Suprapubic skin (tissue), 3 donors: ENCODE results near the gene TTI1.

Experiments used
- POLR2AphosphoS5 ChIP-seq, 3 donors: sonication (generic); formaldehyde crosslinking; IDR thresholded peaks; one replicate each; pipeline ENCODE4 v1.6.1; 2017; ENCODE audit warnings: antibody characterized with exemption in 3 of 3
- TF ChIP-seq, protein P1 (sequence below), 2 donors: fragments of 200-600 bp in 1 of 2; fragments of 450-650 bp in 1 of 2; sonication (generic) in 1 of 2; IDR thresholded peaks; one replicate each; pipeline ENCODE4 v1.5.1; 2016 to 2019; ENCODE audit warnings: antibody characterized with exemption in 2 of 2, mild to moderate bottlenecking in 1 of 2, moderate library complexity in 1 of 2

- no peak for TF ChIP-seq POLR2AphosphoS5 (IDR thresholded peaks at IDR 0.05)
- TF ChIP-seq, protein P1, sequence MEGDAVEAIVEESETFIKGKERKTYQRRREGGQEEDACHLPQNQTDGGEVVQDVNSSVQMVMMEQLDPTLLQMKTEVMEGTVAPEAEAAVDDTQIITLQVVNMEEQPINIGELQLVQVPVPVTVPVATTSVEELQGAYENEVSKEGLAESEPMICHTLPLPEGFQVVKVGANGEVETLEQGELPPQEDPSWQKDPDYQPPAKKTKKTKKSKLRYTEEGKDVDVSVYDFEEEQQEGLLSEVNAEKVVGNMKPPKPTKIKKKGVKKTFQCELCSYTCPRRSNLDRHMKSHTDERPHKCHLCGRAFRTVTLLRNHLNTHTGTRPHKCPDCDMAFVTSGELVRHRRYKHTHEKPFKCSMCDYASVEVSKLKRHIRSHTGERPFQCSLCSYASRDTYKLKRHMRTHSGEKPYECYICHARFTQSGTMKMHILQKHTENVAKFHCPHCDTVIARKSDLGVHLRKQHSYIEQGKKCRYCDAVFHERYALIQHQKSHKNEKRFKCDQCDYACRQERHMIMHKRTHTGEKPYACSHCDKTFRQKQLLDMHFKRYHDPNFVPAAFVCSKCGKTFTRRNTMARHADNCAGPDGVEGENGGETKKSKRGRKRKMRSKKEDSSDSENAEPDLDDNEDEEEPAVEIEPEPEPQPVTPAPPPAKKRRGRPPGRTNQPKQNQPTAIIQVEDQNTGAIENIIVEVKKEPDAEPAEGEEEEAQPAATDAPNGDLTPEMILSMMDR (IDR thresholded peaks at IDR 0.05), result no peak
Measured at GRCh38 chr20:38002422-38002821, 30.8 kb downstream of the TTI1 start.
